GM19324 (cell line): ENCODE measurements around the gene VSNL1.

ENCODE experiments used
- ATAC-seq: cut with Tn5 transposase; IDR thresholded peaks from one replicate; pipeline ENCODE4 v1.9.1; 2021; ENCODE audit warnings: mild to moderate bottlenecking, moderate library complexity; ENCODE audit not compliant: unreplicated experiment, low FRiP score

The VSNL1 gene

GRCh38 chr2:17638196-17638743 is 97.8 kb downstream of the VSNL1 start:
- no peak for ATAC-seq

- ATAC-seq = no peak
These were observed 99.9 kb downstream of the VSNL1 start for GRCh38 chr2:17640406-17640805.

- ATAC-seq = no peak
These were observed 102.6 kb downstream of the VSNL1 start for GRCh38 chr2:17643031-17643615.

GRCh38 chr2:17644997-17645720 is 104.7 kb downstream of the VSNL1 start:
- no peak for ATAC-seq

- peak; percentile 50 for ATAC-seq
These were observed 105.6 kb downstream of the VSNL1 start for GRCh38 chr2:17646081-17646554.

- no peak for ATAC-seq
These were observed 106.6 kb downstream of the VSNL1 start for GRCh38 chr2:17646838-17647701.

GRCh38 chr2:17648581-17648980 is 108.1 kb downstream of the VSNL1 start:
- ATAC-seq = no peak

- ATAC-seq = no peak
These were observed 108.5 kb downstream of the VSNL1 start for GRCh38 chr2:17649026-17649425.

- ATAC-seq = no peak
These were observed 112.3 kb downstream of the VSNL1 start for GRCh38 chr2:17652681-17653394.

GRCh38 chr2:17657759-17658158 is 117.3 kb downstream of the VSNL1 start:
- ATAC-seq = no peak

GRCh38 chr2:17658251-17658843 is 117.9 kb downstream of the VSNL1 start:
- no peak for ATAC-seq

- ATAC-seq = no peak
These were observed 119.7 kb downstream of the VSNL1 start for GRCh38 chr2:17660219-17660618.

GRCh38 chr2:17661460-17661859 is 121.0 kb downstream of the VSNL1 start:
- ATAC-seq = no peak

- no peak for ATAC-seq
These were observed 122.2 kb downstream of the VSNL1 start for GRCh38 chr2:17662723-17663122.

GRCh38 chr2:17664534-17664933 is 124.0 kb downstream of the VSNL1 start:
- no peak for ATAC-seq

GRCh38 chr2:17667898-17668297 is 127.4 kb downstream of the VSNL1 start:
- no peak for ATAC-seq

- no peak for ATAC-seq
These were observed 132.3 kb downstream of the VSNL1 start for GRCh38 chr2:17672583-17673317.

GRCh38 chr2:17674817-17675216 is 134.3 kb downstream of the VSNL1 start:
- no peak for ATAC-seq

- no peak for ATAC-seq
These were observed 139.6 kb downstream of the VSNL1 start for GRCh38 chr2:17680119-17680518.
